Measurements from ENCODE around the gene ENO2. TPM values are rescaled to one million over a fixed set of nuclear protein-coding genes. Genes with fewer than 3 reads are reported as not detected.

Gene ENO2
- total RNA-seq, 2 experiments from 2014 or later: 156 to 160 TPM

- ChIA-PET POLR2A (no interaction called here), CTCF (interaction anchor here (0.7 to 1.7 kb wide), 2 partner anchors 13 to 25 kb away, joined by 3 to 4 read pairs; partner anchors contain the start of genes C12orf57 and RNU7-1)
- H3K27me3 Mint-ChIP-seq: no peaks in the 10 kb centered on the region
- peaks cover 54% of the 10 kb centered on the region for H3K4me1 Mint-ChIP-seq
- no peak for DNase-seq
- no peak overlapping the region for H3K27ac Mint-ChIP-seq
- no peak overlapping the region for H3K4me3 Mint-ChIP-seq
- no peaks in the 10 kb centered on the region for H3K9me3 Mint-ChIP-seq
- H3K36me3 Mint-ChIP-seq (ENCODE audit: low read depth): peaks cover 49% of the 10 kb centered on the region
Observed at GRCh38 chr12:6919588-6919987, 5.2 kb downstream of the ENO2 start.

GRCh38 chr12:6921539-6921938, 7.2 kb downstream of the ENO2 start:
- no peak overlapping the region for H3K4me3 Mint-ChIP-seq
- POLR2A ChIA-PET: no interaction called here
- H3K27me3 Mint-ChIP-seq: no peaks in the 10 kb centered on the region
- H3K4me1 Mint-ChIP-seq: peaks cover 51% of the 10 kb centered on the region
- DNase-seq: no peak
- H3K36me3 Mint-ChIP-seq (ENCODE audit: low read depth): peaks cover 43% of the 10 kb centered on the region
- H3K9me3 Mint-ChIP-seq: no peaks in the 10 kb centered on the region
- CTCF ChIA-PET: interaction anchor here (0.8 to 1.2 kb wide), 3 partner anchors 10 to 85 kb away, joined by 3 to 4 read pairs (median 4); no protein-coding TSS in a partner anchor
- H3K27ac Mint-ChIP-seq: no peak overlapping the region

DNA sequence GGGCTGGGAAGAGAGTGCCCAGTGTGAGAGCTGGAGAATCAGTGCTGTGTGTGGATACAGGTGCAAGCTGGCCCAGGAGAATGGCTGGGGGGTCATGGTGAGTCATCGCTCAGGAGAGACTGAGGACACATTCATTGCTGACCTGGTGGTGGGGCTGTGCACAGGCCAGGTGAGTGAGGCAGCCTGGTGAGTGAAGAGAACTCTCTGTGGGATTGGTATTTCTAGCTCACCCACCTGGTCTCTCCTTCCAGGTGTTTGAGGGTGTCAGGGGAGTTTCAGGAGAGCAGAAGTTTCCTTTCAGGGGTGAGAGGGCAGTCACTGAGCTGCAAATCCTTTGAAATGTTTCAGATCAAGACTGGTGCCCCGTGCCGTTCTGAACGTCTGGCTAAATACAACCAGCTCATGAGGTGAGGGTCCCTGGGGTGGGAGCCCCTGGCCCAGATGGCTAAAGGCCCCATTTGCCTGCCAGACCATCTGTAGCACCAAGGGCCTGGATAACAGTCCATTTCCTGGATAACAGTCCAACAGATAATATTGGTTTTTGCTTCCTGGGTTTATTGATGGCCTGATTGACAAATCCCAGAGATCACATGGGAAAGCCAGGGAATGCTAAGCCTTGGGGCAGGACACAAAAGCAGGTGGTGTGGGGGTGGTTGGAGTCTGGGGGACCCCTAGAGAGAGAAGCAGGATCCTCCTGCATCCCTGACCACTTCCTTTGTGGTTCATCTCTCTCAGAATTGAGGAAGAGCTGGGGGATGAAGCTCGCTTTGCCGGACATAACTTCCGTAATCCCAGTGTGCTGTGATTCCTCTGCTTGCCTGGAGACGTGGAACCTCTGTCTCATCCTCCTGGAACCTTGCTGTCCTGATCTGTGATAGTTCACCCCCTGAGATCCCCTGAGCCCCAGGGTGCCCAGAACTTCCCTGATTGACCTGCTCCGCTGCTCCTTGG, 7.9 kb downstream of the ENO2 start:
- CTCF ChIA-PET: interaction anchor here (1.1 to 1.2 kb wide), 2 partner anchors 11 to 15 kb away, joined by 4 read pairs; no protein-coding TSS in a partner anchor
- no peak overlapping the region for H3K27ac Mint-ChIP-seq
- no peak overlapping the region for H3K4me3 Mint-ChIP-seq
- no peak for DNase-seq
- POLR2A ChIA-PET: no interaction called here
- no peaks in the 10 kb centered on the region for H3K9me3 Mint-ChIP-seq
- H3K36me3 Mint-ChIP-seq (ENCODE audit: low read depth): peaks cover 36% of the 10 kb centered on the region
- peaks cover 53% of the 10 kb centered on the region for H3K4me1 Mint-ChIP-seq
- H3K27me3 Mint-ChIP-seq: no peaks in the 10 kb centered on the region

DNA sequence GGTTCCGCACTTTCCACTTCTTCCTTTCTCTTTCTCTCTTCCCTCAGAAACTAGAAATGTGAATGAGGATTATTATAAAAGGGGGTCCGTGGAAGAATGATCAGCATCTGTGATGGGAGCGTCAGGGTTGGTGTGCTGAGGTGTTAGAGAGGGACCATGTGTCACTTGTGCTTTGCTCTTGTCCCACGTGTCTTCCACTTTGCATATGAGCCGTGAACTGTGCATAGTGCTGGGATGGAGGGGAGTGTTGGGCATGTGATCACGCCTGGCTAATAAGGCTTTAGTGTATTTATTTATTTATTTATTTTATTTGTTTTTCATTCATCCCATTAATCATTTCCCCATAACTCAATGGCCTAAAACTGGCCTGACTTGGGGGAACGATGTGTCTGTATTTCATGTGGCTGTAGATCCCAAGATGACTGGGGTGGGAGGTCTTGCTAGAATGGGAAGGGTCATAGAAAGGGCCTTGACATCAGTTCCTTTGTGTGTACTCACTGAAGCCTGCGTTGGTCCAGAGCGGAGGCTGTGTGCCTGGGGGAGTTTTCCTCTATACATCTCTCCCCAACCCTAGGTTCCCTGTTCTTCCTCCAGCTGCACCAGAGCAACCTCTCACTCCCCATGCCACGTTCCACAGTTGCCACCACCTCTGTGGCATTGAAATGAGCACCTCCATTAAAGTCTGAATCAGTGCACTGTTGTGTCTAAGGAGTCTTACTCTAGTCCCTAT, 8.8 kb downstream of the ENO2 start:
- Mint-ChIP-seq H3K4me1 (peaks cover 52% of the 10 kb centered on the region), H3K27me3 (no peaks in the 10 kb centered on the region), H3K36me3 (ENCODE audit: low read depth) (peaks cover 30% of the 10 kb centered on the region), H3K27ac (no peak overlapping the region), H3K9me3 (no peaks in the 10 kb centered on the region), H3K4me3 (no peak overlapping the region)
- ChIA-PET CTCF (interaction anchor here (0.8 to 5.6 kb wide), 9 partner anchors 9 to 56 kb away, joined by 3 to 49 read pairs (median 24); partner anchors contain the start of genes C12orf57, ENO2, LRRC23 and RNU7-1), POLR2A (no interaction called here)
- no peak for DNase-seq

DNA sequence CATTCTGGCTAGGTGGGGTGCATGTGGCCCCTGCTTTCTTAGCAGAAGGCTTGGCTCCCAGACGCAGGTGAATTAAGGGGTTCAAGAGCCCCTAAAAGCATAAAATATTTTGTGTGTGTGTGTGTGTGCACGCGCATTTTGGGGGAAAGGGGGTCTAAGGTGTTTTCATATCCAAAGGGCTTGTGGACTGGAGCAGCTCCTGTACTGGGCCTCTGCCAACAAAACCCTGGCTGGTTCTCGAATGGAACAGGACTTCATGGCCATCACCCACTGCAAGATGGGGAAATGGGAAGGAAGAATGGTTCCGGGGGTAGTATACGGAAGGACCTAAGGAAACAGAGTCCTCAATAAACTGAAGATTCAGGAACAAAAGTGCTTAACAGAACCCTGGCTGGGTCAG, 9.5 kb downstream of the ENO2 start:
- ChIA-PET POLR2A (no interaction called here), CTCF (interaction anchor here (0.7 to 5.6 kb wide), 14 partner anchors 9 to 132 kb away, joined by 3 to 49 read pairs (median 14); partner anchors contain the start of genes C12orf57, ENO2, LRRC23 and RNU7-1)
- H3K27me3 Mint-ChIP-seq: no peaks in the 10 kb centered on the region
- peaks cover 30% of the 10 kb centered on the region for H3K36me3 Mint-ChIP-seq (ENCODE audit: low read depth)
- no peak overlapping the region for H3K4me3 Mint-ChIP-seq
- DNase-seq: no peak
- H3K27ac Mint-ChIP-seq: no peak overlapping the region
- H3K9me3 Mint-ChIP-seq: no peaks in the 10 kb centered on the region
- peaks cover 56% of the 10 kb centered on the region for H3K4me1 Mint-ChIP-seq

- no peaks in the 10 kb centered on the region for H3K9me3 Mint-ChIP-seq
- H3K27me3 Mint-ChIP-seq: no peaks in the 10 kb centered on the region
- ChIA-PET POLR2A (interaction anchor here (1.2 to 1.3 kb wide), 2 partner anchors 19 to 52 kb away, joined by 3 to 6 read pairs; partner anchors contain the start of genes C12orf57, RNU7-1 and SPSB2), CTCF (interaction anchor here (0.8 to 5.6 kb wide), 17 partner anchors 10 to 56 kb away, joined by 3 to 49 read pairs (median 9); partner anchors contain the start of genes C12orf57, ENO2, LRRC23 and RNU7-1)
- peaks cover 17% of the 10 kb centered on the region for H3K36me3 Mint-ChIP-seq (ENCODE audit: low read depth)
- no peak for DNase-seq
- H3K4me1 Mint-ChIP-seq: peaks cover 61% of the 10 kb centered on the region
- no peak overlapping the region for H3K27ac Mint-ChIP-seq
- H3K4me3 Mint-ChIP-seq: no peak overlapping the region
Observed at GRCh38 chr12:6925239-6925539, 10.8 kb downstream of the ENO2 start.

- Mint-ChIP-seq H3K27ac (no peak overlapping the region), H3K9me3 (no peaks in the 10 kb centered on the region), H3K4me1 (peaks cover 63% of the 10 kb centered on the region), H3K4me3 (peak overlapping the region; percentile 84), H3K36me3 (ENCODE audit: low read depth) (peaks cover 17% of the 10 kb centered on the region), H3K27me3 (no peaks in the 10 kb centered on the region)
- DNase-seq: no peak
- CTCF ChIA-PET: interaction anchor here (0.8 to 5.6 kb wide), 16 partner anchors 9 to 56 kb away, joined by 3 to 49 read pairs (median 12); partner anchors contain the start of genes C12orf57, ENO2, LRRC23 and RNU7-1
- POLR2A ChIA-PET: interaction anchor here (1.2 to 1.3 kb wide), 2 partner anchors 18 to 53 kb away, joined by 3 to 6 read pairs; partner anchors contain the start of genes C12orf57, RNU7-1 and SPSB2
Observed at GRCh38 chr12:6925540-6926279, 11.3 kb downstream of the ENO2 start.

- no peaks in the 10 kb centered on the region for H3K9me3 Mint-ChIP-seq
- POLR2A ChIA-PET: no interaction called here
- CTCF ChIA-PET: interaction anchor here (0.6 to 5.6 kb wide), 9 partner anchors 10 to 722 kb away, joined by 3 to 49 read pairs (median 16); partner anchors contain the start of gene ENO2
- peaks cover 8% of the 10 kb centered on the region for H3K36me3 Mint-ChIP-seq (ENCODE audit: low read depth)
- H3K27me3 Mint-ChIP-seq: no peaks in the 10 kb centered on the region
- DNase-seq: peak; percentile 48
- H3K4me3 Mint-ChIP-seq: peak within 1 kb of the TSS; percentile 84
- peak within 1 kb of the TSS; percentile 91 for H3K27ac Mint-ChIP-seq
- peaks cover 73% of the 10 kb centered on the region for H3K4me1 Mint-ChIP-seq
Observed at GRCh38 chr12:6927379-6928021, 13.1 kb downstream of the ENO2 start, which contains the start of gene ATN1. TSS of gene ATN1 (plus strand) at chr12:6927959. CDS start at chr12:6934002, 6,043 bp downstream.

DNA sequence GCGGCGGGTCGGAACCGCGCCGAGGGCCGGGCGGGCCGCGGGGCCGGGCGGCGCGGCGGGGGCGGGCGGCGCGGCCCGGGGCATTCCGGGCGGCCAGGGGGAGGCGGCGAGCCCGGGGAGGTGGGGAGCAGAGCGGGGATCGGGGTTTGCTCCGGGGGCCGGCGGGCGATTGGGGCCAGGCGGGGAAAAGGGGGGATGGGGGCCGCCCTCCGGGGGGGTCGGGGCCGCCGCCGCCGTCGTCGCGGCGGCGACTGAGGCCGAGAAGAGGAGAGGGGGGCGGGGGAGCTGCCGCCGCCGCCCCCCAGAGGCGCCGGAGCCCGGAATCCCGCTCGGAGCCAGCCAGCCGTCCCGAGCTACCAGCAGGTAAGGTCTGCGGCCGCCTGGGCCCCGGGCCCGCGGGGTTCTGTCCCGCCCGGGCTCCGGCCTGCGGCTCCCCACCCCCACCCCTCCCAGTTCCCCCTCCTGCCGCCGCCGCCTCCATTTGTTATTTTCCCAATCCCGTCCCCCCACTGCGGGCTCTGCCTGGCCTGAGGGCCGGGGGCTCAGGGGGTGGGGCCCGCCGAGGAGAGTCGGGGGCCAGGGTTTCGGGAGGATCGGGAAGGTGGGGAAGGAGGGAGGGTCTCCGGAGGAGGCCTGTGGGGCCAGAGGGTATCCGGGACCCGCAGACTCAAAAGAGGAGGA, 13.8 kb downstream of the ENO2 start:
- peaks cover 7% of the 10 kb centered on the region for H3K36me3 Mint-ChIP-seq (ENCODE audit: low read depth)
- ChIA-PET CTCF (interaction anchor here (1.1 to 5.6 kb wide), 5 partner anchors 10 to 56 kb away, joined by 4 to 39 read pairs (median 7); partner anchors contain the start of genes ENO2 and SPSB2), POLR2A (no interaction called here)
- H3K4me1 Mint-ChIP-seq: peaks cover 74% of the 10 kb centered on the region
- H3K27ac Mint-ChIP-seq: peak overlapping the region; percentile 83
- no peaks in the 10 kb centered on the region for H3K27me3 Mint-ChIP-seq
- H3K9me3 Mint-ChIP-seq: no peaks in the 10 kb centered on the region
- peak overlapping the region; percentile 78 for H3K4me3 Mint-ChIP-seq
- DNase-seq: no peak

GRCh38 chr12:6928703-6929407, 14.5 kb downstream of the ENO2 start:
- Mint-ChIP-seq H3K36me3 (ENCODE audit: low read depth) (peaks cover 13% of the 10 kb centered on the region), H3K4me3 (peak overlapping the region; percentile 78), H3K4me1 (peaks cover 77% of the 10 kb centered on the region), H3K9me3 (no peaks in the 10 kb centered on the region), H3K27ac (peak overlapping the region; percentile 83), H3K27me3 (no peaks in the 10 kb centered on the region)
- ChIA-PET CTCF (interaction anchor here (1.0 to 5.6 kb wide), 9 partner anchors 9 to 56 kb away, joined by 3 to 39 read pairs (median 5); partner anchors contain the start of genes C12orf57, ENO2, RNU7-1 and SPSB2), POLR2A (no interaction called here)
- no peak for DNase-seq

Measured in activated CD4-positive, alpha-beta T cell treated with anti-CD3 and anti-CD28 coated beads, Interleukin-2, amount 10 ng/mL, durations not matched to agents 7 days and 5 days (primary cell).